HepG2 (cell line): ENCODE measurements around the gene HMGCR. TPM values are rescaled to one million over a fixed set of nuclear protein-coding genes. Genes with fewer than 3 reads are reported as not detected.
A peak's percentile ranks its signal among the peaks of the same experiment; 100 is the strongest.

Experiments used
- ATAC-seq: fragments of 200-7000 bp; cut with Tn5 transposase; 3 replicates; pipeline ENCODE4 v1.9.1; 2020; ENCODE audit warnings: mild to moderate bottlenecking, moderate library complexity
- BruUV-seq: library from RNA; stranded (reverse); fragments of 400-500 nt; replicated peaks from 2 replicates; lab custom pipeline; 2021; lab: Mats Ljungman, UMichigan
- CTCF ChIA-PET: fragments of 300-600 bp; formaldehyde crosslinking; extraction: SDS; loops from one replicate; lab custom pipeline; 2021; ENCODE audit warnings: low total read pairs, inconsistent platforms, low intra/inter-chr PET ratio; lab: Yijun Ruan, JAX
- POLR2A ChIA-PET: fragments of 350-600 bp; sonication (Branson Sonifier 250); formaldehyde crosslinking; loops from one replicate; lab custom pipeline; 2020; ENCODE audit warnings: antibody characterized with exemption, inconsistent platforms; lab: Yijun Ruan, JAX
- DNase-seq: peaks from one replicate; pipeline ENCODE4 v3.0.0-alpha.2; 2015; ENCODE audit warnings: low spot score
- FAIRE-seq: peaks from 3 replicates; lab custom pipeline; 2011; peaks lifted over from hg19 to GRCh38; lab: Jason Lieb, UNC
- H2AFZ ChIP-seq: one replicate; pipeline ENCODE4 v1.6.1; 2011; ENCODE audit warnings: low read length, inconsistent platforms
- H3K27ac ChIP-seq: fragments of 300-600 bp; 3 replicates; pipeline ENCODE4 v1.8.0; 2011; ENCODE audit warnings: mixed run types, mild to moderate bottlenecking, mixed read lengths, low read length, inconsistent platforms; ENCODE audit not compliant: insufficient read depth; ENCODE audit errors: extremely low read length
- H3K27me3 ChIP-seq, 2 experiments: fragments of 200-600 bp in 1 of 2; 2 replicates in 1 of 2; 3 replicates in 1 of 2; pipeline versions ENCODE4 v1.6.0 to v1.8.0; 2011; ENCODE audit warnings: low read length in 2 of 2, mild to moderate bottlenecking in 2 of 2, moderate library complexity in 2 of 2, inconsistent platforms in 1 of 2; ENCODE audit not compliant: insufficient read depth in 2 of 2, control insufficient read depth in 1 of 2
- H3K36me3 ChIP-seq, 2 experiments: fragments of 200-600 bp in 1 of 2; replicated peaks in 1 of 2; 2 replicates in 1 of 2; 3 replicates in 1 of 2; pipeline versions ENCODE4 v1.5.1 to v1.8.0; 2011; ENCODE audit warnings: low read length in 2 of 2, inconsistent platforms in 1 of 2; ENCODE audit not compliant: insufficient read depth in 2 of 2, control insufficient read depth in 1 of 2
- H3K4me1 ChIP-seq: 2 replicates; pipeline ENCODE4 v1.5.1; 2012; ENCODE audit warnings: low read length, inconsistent platforms; ENCODE audit not compliant: insufficient read depth
- H3K4me2 ChIP-seq: 2 replicates; pipeline ENCODE4 v1.6.0; 2011; ENCODE audit warnings: low read depth, low read length, inconsistent platforms
- H3K4me3 ChIP-seq, 3 experiments: fragments of 200-600 bp in 1 of 3; sonication (generic), shearing (Covaris generic) in 1 of 3; replicated peaks in 1 of 3; 2 replicates each; pipeline ENCODE4 v1.5.1; 2011 to 2016; ENCODE audit warnings: low read length in 3 of 3, inconsistent platforms in 2 of 3, low read depth in 2 of 3, mild to moderate bottlenecking in 2 of 3, control low read depth in 1 of 3, mixed read lengths in 1 of 3; ENCODE audit not compliant: insufficient read depth in 1 of 3
- H3K79me2 ChIP-seq: one replicate; pipeline ENCODE4 v1.6.1; 2011; ENCODE audit warnings: low read length, inconsistent platforms; ENCODE audit not compliant: insufficient read depth
- H3K9ac ChIP-seq: 2 replicates; pipeline ENCODE4 v1.6.0; 2011; ENCODE audit warnings: mild to moderate bottlenecking, low read depth, low read length, inconsistent platforms; ENCODE audit not compliant: insufficient read depth
- H3K9me3 ChIP-seq: 2 replicates; pipeline ENCODE4 v1.5.1; 2012; ENCODE audit warnings: mild to moderate bottlenecking, low read length
- H4K20me1 ChIP-seq: 2 replicates; pipeline ENCODE4 v1.6.0; 2011; ENCODE audit warnings: inconsistent platforms, mild to moderate bottlenecking, low read length, moderate library complexity; ENCODE audit not compliant: insufficient read depth
- DNMT3B ChIP-seq: conservative IDR thresholded peaks from 2 replicates; pipeline ENCODE4 v1.6.1; 2016; ENCODE audit warnings: missing biosample characterization, control low read depth
- FUBP1 ChIP-seq: sonication (generic); formaldehyde crosslinking; IDR thresholded peaks from 2 replicates; pipeline ENCODE4 v1.5.1; 2020; ENCODE audit warnings: missing genetic modification reagents, mild to moderate bottlenecking, borderline replicate concordance
- MAFF ChIP-seq: IDR thresholded peaks from 2 replicates; pipeline ENCODE4 v1.6.1; 2011; ENCODE audit warnings: low read depth, low read length, improper control_type of control experiment
- MAFK ChIP-seq, 2 experiments: IDR thresholded peaks in 1 of 2; conservative IDR thresholded peaks in 1 of 2; 2 replicates each; pipeline ENCODE4 v1.6.1; 2011; ENCODE audit warnings: improper control_type of control experiment in 2 of 2, low read length in 2 of 2
- MXI1 ChIP-seq: IDR thresholded peaks from 3 replicates; pipeline ENCODE4 v1.6.1; 2012; ENCODE audit warnings: low read depth, low read length, inconsistent platforms, borderline replicate concordance
- NFE2 ChIP-seq: sonication (generic); formaldehyde crosslinking; IDR thresholded peaks from 2 replicates; pipeline ENCODE4 v1.4.0; 2020; ENCODE audit warnings: missing genetic modification reagents
- PLSCR1 ChIP-seq: sonication (generic); formaldehyde crosslinking; IDR thresholded peaks from 2 replicates; pipeline ENCODE4 v1.5.0; 2020; ENCODE audit warnings: missing genetic modification reagents, mild to moderate bottlenecking, borderline replicate concordance
- SUZ12 ChIP-seq: fragments of 150-350 bp; IDR thresholded peaks from 2 replicates; pipeline ENCODE4 v1.6.1; 2014; ENCODE audit warnings: low read depth, low read length
- ZNF563 ChIP-seq: sonication (generic); formaldehyde crosslinking; IDR thresholded peaks from 2 replicates; pipeline ENCODE4 v1.8.0; 2022; ENCODE audit warnings: mild to moderate bottlenecking, moderate library complexity, missing genetic modification reagents
- ZNF773 ChIP-seq: sonication (generic); formaldehyde crosslinking; IDR thresholded peaks from 2 replicates; pipeline ENCODE4 v1.4.0; 2020; ENCODE audit warnings: missing genetic modification reagents, borderline replicate concordance
- ZNF891 ChIP-seq: sonication (generic); formaldehyde crosslinking; IDR thresholded peaks from 2 replicates; pipeline ENCODE4 v1.5.0; 2020; ENCODE audit warnings: mild to moderate bottlenecking, missing genetic modification reagents
- ZSCAN29 ChIP-seq: sonication (generic); formaldehyde crosslinking; conservative IDR thresholded peaks from 2 replicates; pipeline ENCODE4 v1.4.0; 2020; ENCODE audit warnings: mild to moderate bottlenecking, missing genetic modification reagents
- WGBS: methylation state at CpG from one replicate; pipeline ENCODE4 v1.1.6; 2017; ENCODE audit warnings: low lambda C conversion rate; 5-methylcytosine and 5-hydroxymethylcytosine counted together
- in situ Hi-C: cut with HindIII; loops from 2 replicates; pipeline ENCODE4 v1.10.0; 2017; ENCODE audit warnings: low pct_unique_long_range_greater_than_20kb; ENCODE audit not compliant: extremely low pct_ligation_motif_present
- intact Hi-C: fragments of 100-400 bp; cut with micrococcal nuclease; formaldehyde crosslinking; loops from one replicate; pipeline ENCODE4 v1.10.0; 2022; ENCODE audit not compliant: unreplicated experiment
- polyA plus RNA-seq, 8 experiments: library from polyadenylated mRNA; depleted of rRNA in 3 of 8; stranded (reverse) in 7 of 8; unstranded in 1 of 8; fragments of >200 nt; fragmentation: Illumina TruSeq in 4 of 8; extraction: Trizol in 4 of 8; gene quantifications; 2 replicates each; pipeline versions ENCODE4 v1.2.1 to v1.2.3, GENCODE V29; 2011 to 2016; ENCODE audit warnings: low read depth in 4 of 8, missing spikeins in 1 of 8, mixed read lengths in 1 of 8; ENCODE audit not compliant: insufficient read depth in 1 of 8
- total RNA-seq, 5 experiments: library from RNA; depleted of rRNA; stranded (reverse); fragments of >200 nt; fragmentation: Illumina TruSeq; extraction: Trizol; gene quantifications; 2 replicates each; pipeline ENCODE4 v1.2.3, GENCODE V29; 2016; ENCODE audit warnings: low read depth in 1 of 5
- TF ChIP-seq, protein P1 (sequence below): sonication (generic); formaldehyde crosslinking; IDR thresholded peaks from 2 replicates; pipeline ENCODE4 v1.5.1; 2020; ENCODE audit warnings: mild to moderate bottlenecking, missing genetic modification reagents, borderline replicate concordance

Gene HMGCR
- total and polyA plus RNA-seq, 2 of the 13 experiments (the other 11 are each of a cell fraction or from before 2014, with no cell fraction given): 43.0 to 144 TPM

GRCh38 chr5:75380099-75380498 lies 43.1 kb downstream of the HMGCR start:
- FAIRE-seq: no peak
- H3K27ac ChIP-seq: no peak overlapping the region
- no peaks in the 10 kb centered on the region for H4K20me1 ChIP-seq
- WGBS: 90% methylated on average over 1 of the region's 1 CpG
- no peaks in the 10 kb centered on the region for H3K4me1 ChIP-seq
- in situ Hi-C loops: no loop called here
- no TSS peak for BruUV-seq
- intact Hi-C loops: no loop called here
- TF ChIP-seq MAFF: peak; percentile 61
- TF ChIP-seq, protein P1, sequence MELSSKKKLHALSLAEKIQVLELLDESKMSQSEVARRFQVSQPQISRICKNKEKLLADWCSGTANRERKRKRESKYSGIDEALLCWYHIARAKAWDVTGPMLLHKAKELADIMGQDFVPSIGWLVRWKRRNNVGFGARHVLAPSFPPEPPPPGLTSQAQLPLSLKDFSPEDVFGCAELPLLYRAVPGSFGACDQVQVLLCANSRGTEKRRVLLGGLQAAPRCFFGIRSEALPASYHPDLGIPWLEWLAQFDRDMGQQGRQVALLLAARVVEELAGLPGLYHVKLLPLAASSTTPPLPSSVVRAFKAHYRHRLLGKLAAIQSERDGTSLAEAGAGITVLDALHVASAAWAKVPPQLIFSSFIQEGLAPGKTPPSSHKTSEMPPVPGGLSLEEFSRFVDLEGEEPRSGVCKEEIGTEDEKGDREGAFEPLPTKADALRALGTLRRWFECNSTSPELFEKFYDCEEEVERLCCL (CRISPR knock-in tag): no peak
- TF ChIP-seq MXI1: no peak
- peak; percentile 49 to 79 for TF ChIP-seq MAFK (conservative IDR thresholded peaks at IDR 0.05 in 1 of 2, IDR thresholded peaks at IDR 0.05 in 1 of 2; ENCODE audit: low read length in 2 of 2)
- peaks cover 9 to 42% of the 10 kb centered on the region in 2 experiments for H3K36me3 ChIP-seq
- ATAC-seq: no peak
- H3K4me2 ChIP-seq: no peak overlapping the region
- no peak overlapping the region for H2AFZ ChIP-seq
- no peak for DNase-seq
- H3K79me2 ChIP-seq: no peaks in the 10 kb centered on the region
- ChIA-PET POLR2A (no interaction called here), CTCF (no interaction called here)
- H3K9ac ChIP-seq: no peak overlapping the region
- H3K4me3 ChIP-seq: no peak overlapping the region
- H3K9me3 ChIP-seq: no peaks in the 10 kb centered on the region
- H3K27me3 ChIP-seq: no peaks in the 10 kb centered on the region

DNA sequence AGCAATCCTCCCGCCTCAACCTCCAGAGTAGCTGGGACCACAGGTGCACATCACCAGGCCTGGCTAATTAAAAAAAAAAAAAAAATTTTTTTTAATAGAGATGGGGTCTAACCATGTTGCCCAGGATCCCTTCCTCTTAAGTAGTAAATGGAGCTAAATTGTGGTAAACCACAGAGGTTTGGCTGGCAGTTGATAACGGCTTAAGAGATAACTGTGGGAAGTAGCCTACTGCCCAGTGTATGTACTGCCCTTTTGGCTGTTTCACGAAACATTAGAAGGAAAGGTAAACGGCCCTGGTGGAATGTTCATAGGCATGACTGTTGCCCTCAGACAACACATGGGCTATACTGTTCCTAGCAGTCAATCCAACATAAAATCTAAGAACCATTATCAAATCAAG lies 44.4 kb downstream of the HMGCR start:
- Histone ChIP-seq H3K27ac (no peak overlapping the region), H3K4me1 (no peaks in the 10 kb centered on the region), H3K79me2 (no peaks in the 10 kb centered on the region), H2AFZ (no peak overlapping the region), H3K27me3 (no peaks in the 10 kb centered on the region), H3K4me2 (no peak overlapping the region), H3K9ac (no peak overlapping the region), H3K4me3 (no peak overlapping the region)
- POLR2A ChIA-PET: no interaction called here
- DNase-seq: no peak
- intact Hi-C loops: no loop called here
- 96% methylated on average over 4 of the region's 4 CpGs for WGBS
- no peak for FAIRE-seq
- in situ Hi-C loops: no loop called here
- TF ChIP-seq NFE2 (CRISPR knock-in tag) (no peak), DNMT3B (CRISPR knock-in tag) (no peak), SUZ12 (no peak), PLSCR1 (CRISPR knock-in tag) (no peak), ZNF563 (CRISPR knock-in tag) (no peak), ZNF891 (no peak), FUBP1 (CRISPR knock-in tag) (no peak), ZNF773 (CRISPR knock-in tag) (no peak), ZSCAN29 (CRISPR knock-in tag) (no peak)
- TF ChIP-seq, all 625 proteins: peak for 0
- no TSS peak for BruUV-seq
- H4K20me1 ChIP-seq: no peaks in the 10 kb centered on the region
- CTCF ChIA-PET: no interaction called here
- H3K36me3 ChIP-seq: peaks cover 8 to 42% of the 10 kb centered on the region in 2 experiments
- ATAC-seq: no peak
- H3K9me3 ChIP-seq: no peaks in the 10 kb centered on the region
